ENCODE measurements around the gene PKD1L1. TPM values are rescaled to one million over a fixed set of nuclear protein-coding genes. Genes with fewer than 3 reads are reported as not detected.

PKD1L1 gene
- total and polyA plus RNA-seq, 12 donors, result 0.11 to 1.0 (median 0.17) TPM; not detected in 1

DNA sequence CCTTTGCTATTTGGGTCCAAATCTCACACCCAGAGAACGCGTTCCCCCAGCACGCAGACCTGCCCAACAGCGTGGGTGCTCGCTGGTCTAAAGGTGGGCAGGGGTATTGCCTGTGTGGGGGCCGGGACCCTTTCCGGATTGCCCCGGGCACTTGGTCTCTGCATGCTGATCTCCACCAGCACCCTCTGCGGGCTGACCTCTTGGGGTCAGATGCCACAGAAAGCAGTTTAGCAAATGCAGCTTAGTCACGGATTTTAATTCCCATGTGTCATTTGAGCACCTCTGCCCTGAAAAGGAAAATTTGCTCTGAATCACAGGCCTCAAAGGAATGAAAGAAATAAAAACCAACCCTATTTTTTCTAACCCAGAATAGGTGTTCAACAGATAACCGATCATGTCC is 46.7 kb downstream of the PKD1L1 start:
- intact Hi-C loops (cut with DNase I), result no loop called here
- TF ChIP-seq, protein P1, sequence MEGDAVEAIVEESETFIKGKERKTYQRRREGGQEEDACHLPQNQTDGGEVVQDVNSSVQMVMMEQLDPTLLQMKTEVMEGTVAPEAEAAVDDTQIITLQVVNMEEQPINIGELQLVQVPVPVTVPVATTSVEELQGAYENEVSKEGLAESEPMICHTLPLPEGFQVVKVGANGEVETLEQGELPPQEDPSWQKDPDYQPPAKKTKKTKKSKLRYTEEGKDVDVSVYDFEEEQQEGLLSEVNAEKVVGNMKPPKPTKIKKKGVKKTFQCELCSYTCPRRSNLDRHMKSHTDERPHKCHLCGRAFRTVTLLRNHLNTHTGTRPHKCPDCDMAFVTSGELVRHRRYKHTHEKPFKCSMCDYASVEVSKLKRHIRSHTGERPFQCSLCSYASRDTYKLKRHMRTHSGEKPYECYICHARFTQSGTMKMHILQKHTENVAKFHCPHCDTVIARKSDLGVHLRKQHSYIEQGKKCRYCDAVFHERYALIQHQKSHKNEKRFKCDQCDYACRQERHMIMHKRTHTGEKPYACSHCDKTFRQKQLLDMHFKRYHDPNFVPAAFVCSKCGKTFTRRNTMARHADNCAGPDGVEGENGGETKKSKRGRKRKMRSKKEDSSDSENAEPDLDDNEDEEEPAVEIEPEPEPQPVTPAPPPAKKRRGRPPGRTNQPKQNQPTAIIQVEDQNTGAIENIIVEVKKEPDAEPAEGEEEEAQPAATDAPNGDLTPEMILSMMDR (IDR thresholded peaks at IDR 0.05), result no peak
- no peak for TF ChIP-seq POLR2A (IDR thresholded peaks at IDR 0.05)
- DNase-seq, result no peak
- Histone ChIP-seq H3K27ac (no peak overlapping the region), H3K4me3 (no peak overlapping the region), H3K9me3 (replicated peaks in 1 of 3) (no peaks in the 10 kb centered on the region), H3K36me3 (replicated peaks in 1 of 2) (no peaks in the 10 kb centered on the region), H3K27me3 (no peaks in the 10 kb centered on the region), H3K4me1 (replicated peaks in 1 of 2) (no peaks in the 10 kb centered on the region)
- WGBS, 4 donors, result 85 to 87% (median 86%) methylated on average over 10 to 11 of the region's 11 CpGs

GRCh38 chr7:47897831-47898230 is 50.4 kb downstream of the PKD1L1 start:
- 60 to 67% (median 65%) methylated on average over 3 to 4 of the region's 4 CpGs for WGBS, 4 donors
- peak in 1 of 7 donors; percentile 20 for DNase-seq
- intact Hi-C loops (cut with DNase I), result no loop called here
- H3K4me3 ChIP-seq, result no peak overlapping the region
- H3K27me3 ChIP-seq, result no peaks in the 10 kb centered on the region
- no peaks in the 10 kb centered on the region for H3K4me1 ChIP-seq (replicated peaks in 1 of 2)
- TF ChIP-seq, protein P1 (IDR thresholded peaks at IDR 0.05), result no peak
- H3K9me3 ChIP-seq (replicated peaks in 1 of 3), result no peaks in the 10 kb centered on the region
- H3K36me3 ChIP-seq (replicated peaks in 1 of 2), result no peaks in the 10 kb centered on the region
- H3K27ac ChIP-seq, result no peak overlapping the region

DNA sequence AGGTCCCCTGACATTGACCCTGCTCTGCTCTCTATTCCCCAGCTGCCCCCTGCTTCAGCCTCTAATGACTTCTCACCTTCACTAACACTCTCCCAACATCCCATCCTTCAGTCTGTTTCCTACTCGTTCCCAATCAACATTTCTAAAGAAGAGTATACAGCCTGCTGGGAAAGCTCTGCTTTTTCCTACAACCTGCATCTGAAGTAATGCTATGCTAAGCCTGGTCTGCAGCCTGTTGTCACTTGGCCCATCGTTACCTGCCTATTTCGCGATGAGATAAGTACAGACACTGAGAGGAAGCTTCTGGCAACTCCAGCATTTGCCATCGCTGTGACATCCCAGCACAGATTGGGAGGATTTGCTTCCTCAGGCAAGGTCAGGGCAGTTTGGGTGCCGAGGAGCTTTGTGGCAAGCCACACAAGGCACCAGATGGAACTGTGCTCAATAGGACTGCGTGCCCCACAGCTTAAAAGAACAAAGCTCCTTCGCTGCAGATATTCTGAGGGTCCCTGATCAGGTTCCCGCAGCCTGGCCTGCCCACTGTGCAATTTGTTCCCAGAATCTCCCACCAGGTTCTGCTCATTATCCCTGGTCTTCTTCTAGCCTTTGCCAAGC is 51.4 kb downstream of the PKD1L1 start:
- H3K27me3 ChIP-seq, result no peaks in the 10 kb centered on the region
- TF ChIP-seq, protein P1 (IDR thresholded peaks at IDR 0.05), result no peak
- TF ChIP-seq POLR2A (IDR thresholded peaks at IDR 0.05), result no peak
- no peak overlapping the region for H3K27ac ChIP-seq
- H3K9me3 ChIP-seq (replicated peaks in 1 of 3), result no peaks in the 10 kb centered on the region
- H3K36me3 ChIP-seq (replicated peaks in 1 of 2), result no peaks in the 10 kb centered on the region
- DNase-seq, result no peak
- intact Hi-C loops (cut with DNase I), result no loop called here
- H3K4me3 ChIP-seq, result no peak overlapping the region
- no peaks in the 10 kb centered on the region for H3K4me1 ChIP-seq (replicated peaks in 1 of 2)
- 61 to 75% (median 67%) methylated on average over 9 of the region's 9 CpGs for WGBS, 4 donors

- TF ChIP-seq, protein P1 (IDR thresholded peaks at IDR 0.05), result no peak
- TF ChIP-seq POLR2A (IDR thresholded peaks at IDR 0.05), result no peak
- DNase-seq, result no peak
- Histone ChIP-seq H3K4me3 (no peak overlapping the region), H3K27ac (no peak overlapping the region), H3K9me3 (replicated peaks in 1 of 3) (no peaks in the 10 kb centered on the region), H3K36me3 (replicated peaks in 1 of 2) (no peaks in the 10 kb centered on the region), H3K27me3 (no peaks in the 10 kb centered on the region), H3K4me1 (replicated peaks in 1 of 2) (no peaks in the 10 kb centered on the region)
- intact Hi-C loops (cut with DNase I), result no loop called here
- WGBS, 4 donors, result 76 to 85% (median 78%) methylated on average over 2 of the region's 2 CpGs
Observed at GRCh38 chr7:47895026-47895425, 53.2 kb downstream of the PKD1L1 start.

Measured in adrenal gland (tissue), 12 donors.